NCI-H526 treated with DMSO at 0.1 percent for 48 hours (cell line): ENCODE measurements around the gene EFNA2.

Source experiments
- DNase-seq: peaks from one replicate; lab custom pipeline; 2025; lab: John Stamatoyannopoulos, UW

The EFNA2 gene

GRCh38 chr19:1284293-1284978 lies 1.2 kb upstream of the EFNA2 start:
- no peak for DNase-seq

GRCh38 chr19:1284979-1285736 lies 515 bp upstream of the EFNA2 start:
- no peak for DNase-seq

- no peak for DNase-seq
Observed at GRCh38 chr19:1286487-1287353, 1.0 kb downstream of the EFNA2 start.

GRCh38 chr19:1287354-1288225 lies 1.9 kb downstream of the EFNA2 start:
- no peak for DNase-seq

- no peak for DNase-seq
Observed at GRCh38 chr19:1288226-1288612, 2.5 kb downstream of the EFNA2 start.

GRCh38 chr19:1288833-1289685 lies 3.4 kb downstream of the EFNA2 start:
- no peak for DNase-seq

- no peak for DNase-seq
Observed at GRCh38 chr19:1289686-1290025, 4.0 kb downstream of the EFNA2 start.

GRCh38 chr19:1290196-1290702 lies 4.6 kb downstream of the EFNA2 start:
- DNase-seq = no peak

- DNase-seq = no peak
Observed at GRCh38 chr19:1290703-1291651, 5.3 kb downstream of the EFNA2 start.

GRCh38 chr19:1291761-1292418 lies 6.2 kb downstream of the EFNA2 start:
- DNase-seq = no peak

GRCh38 chr19:1292419-1293151 lies 6.9 kb downstream of the EFNA2 start:
- no peak for DNase-seq

GRCh38 chr19:1293782-1294604 lies 8.3 kb downstream of the EFNA2 start:
- no peak for DNase-seq

- DNase-seq = no peak
Observed at GRCh38 chr19:1294688-1295087, 9.0 kb downstream of the EFNA2 start.

GRCh38 chr19:1295169-1296012 lies 9.7 kb downstream of the EFNA2 start:
- DNase-seq = no peak

- no peak for DNase-seq
Observed at GRCh38 chr19:1296078-1296477, 10.4 kb downstream of the EFNA2 start.

- DNase-seq = no peak
Observed at GRCh38 chr19:1296575-1297271, 11.1 kb downstream of the EFNA2 start.
